Neural cell (in vitro differentiated cells): ENCODE measurements around the gene VSIR. TPM values are rescaled to one million over a fixed set of nuclear protein-coding genes. Genes with fewer than 3 reads are reported as not detected.

ENCODE experiments used
- H2AFZ ChIP-seq: fragments of 200-600, 300-800 bp; sonication (generic), shearing (Covaris generic); 2 replicates; pipeline ENCODE4 v1.6.0; 2014; ENCODE audit warnings: low read depth, mild to moderate bottlenecking, antibody characterized with exemption, low read length, moderate library complexity
- H3F3A ChIP-seq: fragments of 200-600 bp; shearing (Covaris generic); 2 replicates; pipeline ENCODE4 v1.6.1; 2016; ENCODE audit warnings: mild to moderate bottlenecking, moderate library complexity, mixed read lengths, antibody characterized with exemption, low read length; ENCODE audit not compliant: insufficient read depth, poor library complexity, severe bottlenecking
- H3K27ac ChIP-seq: fragments of 200-600, 300-800 bp; sonication (generic), shearing (Covaris generic); 2 replicates; pipeline ENCODE4 v1.5.1; 2014; ENCODE audit warnings: mild to moderate bottlenecking, low read length, moderate library complexity
- H3K27me3 ChIP-seq: fragments of 300-800, 200-600 bp; sonication (generic), shearing (Covaris generic); 2 replicates; pipeline ENCODE4 v1.6.0; 2014; ENCODE audit warnings: mild to moderate bottlenecking, low read depth, low read length, moderate library complexity; ENCODE audit not compliant: insufficient read depth
- H3K36me3 ChIP-seq: fragments of 300-800, 200-600 bp; sonication (generic), shearing (Covaris generic); 2 replicates; pipeline ENCODE4 v1.5.1; 2014; ENCODE audit warnings: mild to moderate bottlenecking, antibody characterized with exemption, low read length, moderate library complexity; ENCODE audit not compliant: insufficient read depth
- H3K4me2 ChIP-seq: fragments of 300-800, 200-600 bp; sonication (generic), shearing (Covaris generic); 2 replicates; pipeline ENCODE4 v1.6.0; 2014; ENCODE audit warnings: mild to moderate bottlenecking, low read length
- H3K4me3 ChIP-seq: fragments of 300-800, 200-600 bp; sonication (generic), shearing (Covaris generic); 2 replicates; pipeline ENCODE4 v1.5.1; 2014; ENCODE audit warnings: mild to moderate bottlenecking, low read length, moderate library complexity
- H3K79me2 ChIP-seq: fragments of 200-600 bp; shearing (Covaris generic); replicated peaks from 2 replicates; pipeline ENCODE4 v1.6.0; 2014; ENCODE audit warnings: mild to moderate bottlenecking, low read length, moderate library complexity; ENCODE audit not compliant: insufficient read depth
- H3K9ac ChIP-seq: fragments of 300-800, 200-600 bp; sonication (generic), shearing (Covaris generic); 2 replicates; pipeline ENCODE4 v1.6.1; 2016; ENCODE audit warnings: mild to moderate bottlenecking, low read length, mixed read lengths
- H3K9me2 ChIP-seq: fragments of 200-600 bp; shearing (Covaris generic); 2 replicates; pipeline ENCODE4 v1.6.1; 2016; ENCODE audit warnings: mild to moderate bottlenecking, low read length, mixed read lengths; ENCODE audit not compliant: insufficient read depth
- H3K9me3 ChIP-seq: fragments of 200-600, 300-800 bp; sonication (generic), shearing (Covaris generic); 2 replicates; pipeline ENCODE4 v1.6.1; 2016; ENCODE audit warnings: mild to moderate bottlenecking, mixed run types, low read length, moderate library complexity, mixed read lengths
- H4K20me1 ChIP-seq: fragments of 200-600 bp; shearing (Covaris generic); 2 replicates; pipeline ENCODE4 v1.6.1; 2016; ENCODE audit warnings: mild to moderate bottlenecking, mixed run types; ENCODE audit not compliant: insufficient read depth
- EP300 ChIP-seq: fragments of 450-650 bp; conservative IDR thresholded peaks from 2 replicates; pipeline ENCODE4 v1.6.1; 2014; ENCODE audit warnings: antibody characterized with exemption, mild to moderate bottlenecking, moderate library complexity; ENCODE audit not compliant: poor library complexity, severe bottlenecking
- EZH2 ChIP-seq: fragments of 200-600, 300-800 bp; shearing (Covaris generic), sonication (generic); IDR thresholded peaks from 2 replicates; pipeline ENCODE4 v1.6.1; 2014; ENCODE audit warnings: antibody characterized with exemption, low read length, borderline replicate concordance, mild to moderate bottlenecking; ENCODE audit not compliant: insufficient read depth, poor library complexity, severe bottlenecking
- MXI1 ChIP-seq: fragments of 450-650 bp; conservative IDR thresholded peaks from 2 replicates; pipeline ENCODE4 v1.6.1; 2014; ENCODE audit warnings: antibody characterized with exemption, mild to moderate bottlenecking; ENCODE audit not compliant: poor library complexity, severe bottlenecking
- POLR2AphosphoS5 ChIP-seq: IDR thresholded peaks from 2 replicates; pipeline ENCODE4 v1.6.1; 2012
- RAD21 ChIP-seq: fragments of 450-650 bp; conservative IDR thresholded peaks from 2 replicates; pipeline ENCODE4 v1.6.1; 2014; ENCODE audit warnings: antibody characterized with exemption, mild to moderate bottlenecking, moderate library complexity
- SMC3 ChIP-seq: fragments of 450-650 bp; conservative IDR thresholded peaks from 2 replicates; pipeline ENCODE4 v1.6.1; 2014; ENCODE audit warnings: antibody characterized with exemption, mild to moderate bottlenecking, moderate library complexity; ENCODE audit not compliant: poor library complexity
- TAF1 ChIP-seq: IDR thresholded peaks from 2 replicates; pipeline ENCODE4 v1.6.1; 2012; ENCODE audit warnings: low read depth
- polyA plus RNA-seq: library from polyadenylated mRNA; depleted of rRNA; stranded (reverse); fragments of >200 nt; gene quantifications from 2 replicates; pipeline ENCODE4 v1.2.3, GENCODE V29; 2014
- TF ChIP-seq, protein P1 (sequence below): fragments of 450-650 bp; IDR thresholded peaks from 2 replicates; pipeline ENCODE4 v1.5.1; 2014; ENCODE audit warnings: antibody characterized with exemption, mild to moderate bottlenecking, moderate library complexity; ENCODE audit not compliant: poor library complexity, severe bottlenecking
- TF ChIP-seq, protein P2 (sequence below): IDR thresholded peaks from 2 replicates; pipeline ENCODE4 v1.6.1; 2012; ENCODE audit warnings: borderline replicate concordance

The VSIR gene
- polyA plus RNA-seq, 1 donor from 2014 or later = not detected

DNA sequence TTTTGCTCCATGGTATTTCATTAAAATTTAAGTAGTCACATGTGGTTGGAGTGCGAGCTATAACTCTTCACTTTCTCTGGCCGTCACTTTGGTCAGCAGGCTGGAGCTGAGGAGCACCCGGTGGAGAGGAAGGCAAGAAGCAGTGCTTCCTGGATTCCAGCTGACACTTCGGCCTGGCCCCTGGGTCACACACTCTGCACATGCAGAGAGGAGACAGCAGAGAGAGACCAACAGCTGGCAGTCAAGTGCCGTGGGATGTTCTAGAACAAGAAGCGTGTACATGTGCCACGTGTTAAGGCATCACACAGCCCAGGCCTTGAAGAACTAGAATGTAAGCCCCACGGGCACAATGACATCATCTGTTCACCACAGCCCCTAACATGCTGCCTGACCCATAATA, 47.6 kb upstream of the VSIR start:
- Histone ChIP-seq H3F3A (no peaks in the 10 kb centered on the region), H3K9ac (no peak overlapping the region), H3K4me2 (no peak overlapping the region), H3K4me3 (no peak overlapping the region), H3K79me2 (no peaks in the 10 kb centered on the region), H2AFZ (no peak overlapping the region), H3K36me3 (peaks cover 9% of the 10 kb centered on the region), H4K20me1 (no peaks in the 10 kb centered on the region), H3K9me2 (no peaks in the 10 kb centered on the region), H3K9me3 (no peaks in the 10 kb centered on the region), H3K27ac (no peak overlapping the region), H3K27me3 (no peaks in the 10 kb centered on the region)
- TF ChIP-seq TAF1 (no peak), EP300 (no peak), POLR2AphosphoS5 (no peak), SMC3 (no peak), MXI1 (no peak), RAD21 (no peak), EZH2 (no peak)
- TF ChIP-seq, protein P1, sequence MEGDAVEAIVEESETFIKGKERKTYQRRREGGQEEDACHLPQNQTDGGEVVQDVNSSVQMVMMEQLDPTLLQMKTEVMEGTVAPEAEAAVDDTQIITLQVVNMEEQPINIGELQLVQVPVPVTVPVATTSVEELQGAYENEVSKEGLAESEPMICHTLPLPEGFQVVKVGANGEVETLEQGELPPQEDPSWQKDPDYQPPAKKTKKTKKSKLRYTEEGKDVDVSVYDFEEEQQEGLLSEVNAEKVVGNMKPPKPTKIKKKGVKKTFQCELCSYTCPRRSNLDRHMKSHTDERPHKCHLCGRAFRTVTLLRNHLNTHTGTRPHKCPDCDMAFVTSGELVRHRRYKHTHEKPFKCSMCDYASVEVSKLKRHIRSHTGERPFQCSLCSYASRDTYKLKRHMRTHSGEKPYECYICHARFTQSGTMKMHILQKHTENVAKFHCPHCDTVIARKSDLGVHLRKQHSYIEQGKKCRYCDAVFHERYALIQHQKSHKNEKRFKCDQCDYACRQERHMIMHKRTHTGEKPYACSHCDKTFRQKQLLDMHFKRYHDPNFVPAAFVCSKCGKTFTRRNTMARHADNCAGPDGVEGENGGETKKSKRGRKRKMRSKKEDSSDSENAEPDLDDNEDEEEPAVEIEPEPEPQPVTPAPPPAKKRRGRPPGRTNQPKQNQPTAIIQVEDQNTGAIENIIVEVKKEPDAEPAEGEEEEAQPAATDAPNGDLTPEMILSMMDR = no peak
- TF ChIP-seq, protein P2, sequence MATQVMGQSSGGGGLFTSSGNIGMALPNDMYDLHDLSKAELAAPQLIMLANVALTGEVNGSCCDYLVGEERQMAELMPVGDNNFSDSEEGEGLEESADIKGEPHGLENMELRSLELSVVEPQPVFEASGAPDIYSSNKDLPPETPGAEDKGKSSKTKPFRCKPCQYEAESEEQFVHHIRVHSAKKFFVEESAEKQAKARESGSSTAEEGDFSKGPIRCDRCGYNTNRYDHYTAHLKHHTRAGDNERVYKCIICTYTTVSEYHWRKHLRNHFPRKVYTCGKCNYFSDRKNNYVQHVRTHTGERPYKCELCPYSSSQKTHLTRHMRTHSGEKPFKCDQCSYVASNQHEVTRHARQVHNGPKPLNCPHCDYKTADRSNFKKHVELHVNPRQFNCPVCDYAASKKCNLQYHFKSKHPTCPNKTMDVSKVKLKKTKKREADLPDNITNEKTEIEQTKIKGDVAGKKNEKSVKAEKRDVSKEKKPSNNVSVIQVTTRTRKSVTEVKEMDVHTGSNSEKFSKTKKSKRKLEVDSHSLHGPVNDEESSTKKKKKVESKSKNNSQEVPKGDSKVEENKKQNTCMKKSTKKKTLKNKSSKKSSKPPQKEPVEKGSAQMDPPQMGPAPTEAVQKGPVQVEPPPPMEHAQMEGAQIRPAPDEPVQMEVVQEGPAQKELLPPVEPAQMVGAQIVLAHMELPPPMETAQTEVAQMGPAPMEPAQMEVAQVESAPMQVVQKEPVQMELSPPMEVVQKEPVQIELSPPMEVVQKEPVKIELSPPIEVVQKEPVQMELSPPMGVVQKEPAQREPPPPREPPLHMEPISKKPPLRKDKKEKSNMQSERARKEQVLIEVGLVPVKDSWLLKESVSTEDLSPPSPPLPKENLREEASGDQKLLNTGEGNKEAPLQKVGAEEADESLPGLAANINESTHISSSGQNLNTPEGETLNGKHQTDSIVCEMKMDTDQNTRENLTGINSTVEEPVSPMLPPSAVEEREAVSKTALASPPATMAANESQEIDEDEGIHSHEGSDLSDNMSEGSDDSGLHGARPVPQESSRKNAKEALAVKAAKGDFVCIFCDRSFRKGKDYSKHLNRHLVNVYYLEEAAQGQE = no peak

DNA sequence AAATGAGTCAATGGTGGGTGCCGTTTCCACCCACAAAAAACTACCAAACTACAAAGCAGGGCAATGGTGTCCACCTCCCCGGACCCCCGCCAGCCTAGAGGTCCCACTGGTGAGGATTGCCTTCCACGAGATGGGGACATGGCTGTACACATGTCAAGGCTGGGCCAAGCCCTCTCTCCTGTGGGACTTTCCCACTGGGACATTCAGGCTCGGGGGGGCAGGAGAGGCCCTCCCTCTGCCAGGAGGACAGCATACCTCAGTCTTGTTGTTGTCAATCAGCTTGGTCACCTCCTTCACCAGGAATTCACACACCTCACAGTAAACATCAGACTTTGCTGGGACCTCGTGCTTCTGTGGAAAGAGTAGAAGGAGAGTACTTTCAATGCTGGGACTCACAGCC, 46.7 kb upstream of the VSIR start:
- no peaks in the 10 kb centered on the region for H3K27me3 ChIP-seq
- H3F3A ChIP-seq = no peaks in the 10 kb centered on the region
- peaks cover 3% of the 10 kb centered on the region for H3K36me3 ChIP-seq
- H3K9me3 ChIP-seq = no peaks in the 10 kb centered on the region
- no peak overlapping the region for H2AFZ ChIP-seq
- no peaks in the 10 kb centered on the region for H3K9me2 ChIP-seq
- no peak overlapping the region for H3K9ac ChIP-seq
- H3K4me2 ChIP-seq = no peak overlapping the region
- no peak overlapping the region for H3K27ac ChIP-seq
- TF ChIP-seq EZH2 = no peak
- no peak for TF ChIP-seq EP300
- TF ChIP-seq, protein P2 = no peak
- TF ChIP-seq, protein P1 = no peak
- no peak for TF ChIP-seq SMC3
- no peak for TF ChIP-seq MXI1
- TF ChIP-seq RAD21 = no peak
- TF ChIP-seq POLR2AphosphoS5 = no peak
- TF ChIP-seq TAF1 = no peak
- H3K4me3 ChIP-seq = no peak overlapping the region
- no peaks in the 10 kb centered on the region for H3K79me2 ChIP-seq
- no peaks in the 10 kb centered on the region for H4K20me1 ChIP-seq
